ENCODE results near the gene HMG20B.
A peak's percentile ranks its signal among the peaks of the same experiment; 100 is the strongest.

DNA sequence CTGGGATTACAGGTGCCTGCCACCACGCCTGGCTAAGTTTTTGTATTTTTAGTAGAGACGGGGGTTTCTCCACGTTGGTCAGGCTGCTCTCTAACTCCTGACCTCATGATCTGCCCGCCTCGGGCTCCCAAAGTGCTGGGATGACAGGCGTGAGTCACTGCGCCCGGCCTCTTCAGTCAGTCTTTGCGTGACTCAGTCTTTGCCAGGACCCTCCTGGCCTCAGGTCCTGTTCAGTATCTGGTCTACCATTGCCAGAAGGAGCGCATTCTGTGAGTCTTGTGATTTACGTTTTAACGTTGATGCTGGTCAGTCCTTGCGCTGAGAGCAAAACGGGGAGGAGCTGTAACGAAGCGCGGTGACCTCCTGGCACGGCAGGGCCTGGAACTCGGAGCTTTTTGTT lies 7.6 kb upstream of the HMG20B start:
- TF ChIP-seq, protein P1, sequence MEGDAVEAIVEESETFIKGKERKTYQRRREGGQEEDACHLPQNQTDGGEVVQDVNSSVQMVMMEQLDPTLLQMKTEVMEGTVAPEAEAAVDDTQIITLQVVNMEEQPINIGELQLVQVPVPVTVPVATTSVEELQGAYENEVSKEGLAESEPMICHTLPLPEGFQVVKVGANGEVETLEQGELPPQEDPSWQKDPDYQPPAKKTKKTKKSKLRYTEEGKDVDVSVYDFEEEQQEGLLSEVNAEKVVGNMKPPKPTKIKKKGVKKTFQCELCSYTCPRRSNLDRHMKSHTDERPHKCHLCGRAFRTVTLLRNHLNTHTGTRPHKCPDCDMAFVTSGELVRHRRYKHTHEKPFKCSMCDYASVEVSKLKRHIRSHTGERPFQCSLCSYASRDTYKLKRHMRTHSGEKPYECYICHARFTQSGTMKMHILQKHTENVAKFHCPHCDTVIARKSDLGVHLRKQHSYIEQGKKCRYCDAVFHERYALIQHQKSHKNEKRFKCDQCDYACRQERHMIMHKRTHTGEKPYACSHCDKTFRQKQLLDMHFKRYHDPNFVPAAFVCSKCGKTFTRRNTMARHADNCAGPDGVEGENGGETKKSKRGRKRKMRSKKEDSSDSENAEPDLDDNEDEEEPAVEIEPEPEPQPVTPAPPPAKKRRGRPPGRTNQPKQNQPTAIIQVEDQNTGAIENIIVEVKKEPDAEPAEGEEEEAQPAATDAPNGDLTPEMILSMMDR (IDR thresholded peaks at IDR 0.05 in 2 of 3, conservative IDR thresholded peaks at IDR 0.05 in 1 of 3; ENCODE audit: borderline replicate concordance in 1 of 3, insufficient read depth in 1 of 3, low read depth in 2 of 3, low read length in 2 of 3): no peak
- TF ChIP-seq EZH2phosphoT487 (IDR thresholded peaks at IDR 0.05; ENCODE audit: borderline replicate concordance): no peak
- TF ChIP-seq SIN3A (IDR thresholded peaks at IDR 0.05; ENCODE audit: low read depth): peak; percentile 58; the same call in 1 of the 2 replicates
- TF ChIP-seq ZFX (IDR thresholded peaks at IDR 0.05): no peak
- no peak for TF ChIP-seq EGR1 (IDR thresholded peaks at IDR 0.05; ENCODE audit: low read depth)
- no peak for TF ChIP-seq SRF (IDR thresholded peaks at IDR 0.05; ENCODE audit: low read depth)

All from HCT116 (cell line).